Spleen (tissue), 11 donors: ENCODE measurements around the gene MFAP3L. TPM values are rescaled to one million over a fixed set of nuclear protein-coding genes. Genes with fewer than 3 reads are reported as not detected.

ENCODE experiments used
- DNase-seq: peaks from one replicate; pipeline ENCODE4 v3.0.0-alpha.2; 2020
- H3K27ac ChIP-seq, 8 donors: fragments of 200-600 bp; sonication (generic) in 7 of 8; 1 replicate in 4 of 8; 2 replicates in 4 of 8; pipeline versions ENCODE4 v1.5.0 to v1.8.0; 2016 to 2021; ENCODE audit warnings: inconsistent platforms in 4 of 8, mild to moderate bottlenecking in 4 of 8, moderate library complexity in 1 of 8
- H3K27me3 ChIP-seq, 7 donors: fragments of 200-600 bp; sonication (generic) in 6 of 7; replicated peaks in 1 of 7; 1 replicate in 4 of 7; 2 replicates in 3 of 7; pipeline versions ENCODE4 v1.5.0 to v1.8.0; 2016 to 2021; ENCODE audit warnings: inconsistent platforms in 3 of 7, mild to moderate bottlenecking in 1 of 7
- H3K36me3 ChIP-seq, 6 donors: fragments of 200-600 bp; sonication (generic) in 5 of 6; 1 replicate in 4 of 6; 2 replicates in 2 of 6; pipeline versions ENCODE4 v1.5.0 to v1.8.0; 2016 to 2021; ENCODE audit warnings: inconsistent platforms in 2 of 6
- H3K4me1 ChIP-seq, 6 donors: fragments of 200-600 bp; sonication (generic) in 5 of 6; 1 replicate in 3 of 6; 2 replicates in 3 of 6; pipeline versions ENCODE4 v1.5.0 to v1.8.0; 2016 to 2021; ENCODE audit warnings: inconsistent platforms in 3 of 6
- H3K4me3 ChIP-seq, 8 donors: fragments of 200-600 bp; sonication (generic) in 7 of 8; 1 replicate in 4 of 8; 2 replicates in 4 of 8; pipeline versions ENCODE4 v1.5.0 to v1.8.0; 2016 to 2021; ENCODE audit warnings: inconsistent platforms in 4 of 8, mild to moderate bottlenecking in 4 of 8, moderate library complexity in 2 of 8
- H3K9me3 ChIP-seq, 8 donors: fragments of 200-600 bp; sonication (generic) in 7 of 8; 1 replicate in 4 of 8; 2 replicates in 4 of 8; pipeline versions ENCODE4 v1.5.0 to v1.8.0; 2016 to 2021; ENCODE audit warnings: inconsistent platforms in 4 of 8
- POLR2A ChIP-seq, 3 donors: fragments of 450-650 bp; IDR thresholded peaks; one replicate each; pipeline ENCODE4 v1.5.1; 2017; ENCODE audit warnings: antibody characterized with exemption in 3 of 3, mild to moderate bottlenecking in 1 of 3
- POLR2AphosphoS5 ChIP-seq, 3 donors: sonication (generic); formaldehyde crosslinking; IDR thresholded peaks; one replicate each; pipeline ENCODE4 v1.5.1; 2017; ENCODE audit warnings: antibody characterized with exemption in 3 of 3
- WGBS, 5 donors: extraction: QIAGEN DNeasy Blood & Tissue Kit in 3 of 5; methylation state at CpG; one replicate each; pipeline versions ENCODE4 v1.1.5 to v1.1.7; 2013 to 2018; 5-methylcytosine and 5-hydroxymethylcytosine counted together
- intact Hi-C: fragments of 100-400 bp; cut with DNase I; formaldehyde crosslinking; loops from one replicate; pipeline ENCODE4 v1.15.0; 2023; ENCODE audit warnings: low total_unique reads
- polyA plus RNA-seq, 3 donors: library from polyadenylated mRNA; stranded (reverse); fragments of 200-250 nt; gene quantifications; one replicate each; pipeline ENCODE4 v1.2.1, GENCODE V29; 2013
- total RNA-seq, 7 donors: library from RNA; depleted of rRNA in 3 of 7; stranded (reverse); fragments of >200 nt in 3 of 7; fragmentation: NEBNext Ultra II Directional in 4 of 7; extraction: Animal tissue kit (Norgen Biotek cat#: 25700) in 4 of 7; gene quantifications; one replicate each; pipeline versions ENCODE4 v1.1.0 to v1.2.1, GENCODE V29; 2016 to 2021
- TF ChIP-seq, protein P1 (sequence below), 11 experiments: fragments of 200-600 bp in 7 of 11; fragments of 450-650 bp in 4 of 11; sonication (generic) in 4 of 11; IDR thresholded peaks in 8 of 11; conservative IDR thresholded peaks in 3 of 11; 1 replicate in 7 of 11; 2 replicates in 4 of 11; pipeline versions ENCODE4 v1.4.0 to v1.8.0; 2016 to 2021; ENCODE audit warnings: antibody characterized with exemption in 11 of 11, inconsistent platforms in 4 of 11, mild to moderate bottlenecking in 1 of 11
- donor health status: healthy with polysubstance abuse.
- donor health status: DM: no; HTN: no; CAD: no; lungs with moderate emphysema.
- donor health status: DM: no; HTN: no; CAD: no.
- donor health status: Bipolar disorder and iron deficiency.
- donor health status: healthy.
- donor health status: DM: no; HTN: no; CAD: no.
- donor health status: DM: yes; HTN: yes; CAD: no.

Gene MFAP3L
- total and polyA plus RNA-seq, 10 donors: 0.35 to 14.3 (median 5.4) TPM

DNA sequence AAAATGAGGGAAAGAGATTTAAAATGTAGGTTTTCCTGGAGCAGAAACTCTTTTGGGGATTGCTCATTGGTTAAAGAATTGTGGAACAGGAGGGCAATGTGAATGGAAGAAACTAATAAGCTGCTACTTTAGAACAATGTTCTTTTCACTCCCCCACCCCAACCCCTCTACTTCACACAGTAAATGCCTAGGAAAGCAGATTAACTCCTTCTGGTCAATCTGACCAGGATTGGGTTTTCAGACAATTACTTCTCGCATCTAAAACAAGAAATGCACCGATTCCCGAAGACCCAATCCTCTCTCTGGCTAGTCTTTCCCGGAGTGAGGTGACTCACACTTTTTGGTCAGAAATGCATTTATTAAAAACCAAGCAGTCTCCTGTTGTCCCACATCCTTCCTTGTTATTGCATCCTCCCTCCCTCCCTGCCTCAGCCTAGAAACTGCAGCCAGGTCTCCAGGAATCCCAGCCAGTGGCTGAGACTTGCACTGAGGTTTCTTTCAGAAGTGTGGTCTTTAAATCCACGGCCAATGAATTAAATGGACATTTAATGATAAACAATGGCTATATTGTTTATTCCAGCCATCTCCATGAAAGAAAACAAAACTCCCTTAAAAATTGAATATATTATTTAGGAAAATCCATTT is 21.4 kb downstream of the MFAP3L start:
- intact Hi-C loops: no loop called here
- WGBS, 5 donors: 81 to 92% (median 88%) methylated on average over 5 of the region's 5 CpGs
- no peaks in the 10 kb centered on the region for H3K27me3 ChIP-seq
- no peak overlapping the region for H3K4me3 ChIP-seq
- H3K36me3 ChIP-seq: no peaks in the 10 kb centered on the region
- H3K9me3 ChIP-seq: no peaks in the 10 kb centered on the region
- H3K4me1 ChIP-seq: peaks cover 0 to 22% (median 3%) of the 10 kb centered on the region in 6 donors
- no peak for DNase-seq
- TF ChIP-seq POLR2A (IDR thresholded peaks at IDR 0.05) (no peak), POLR2AphosphoS5 (IDR thresholded peaks at IDR 0.05) (no peak)
- TF ChIP-seq, protein P1, sequence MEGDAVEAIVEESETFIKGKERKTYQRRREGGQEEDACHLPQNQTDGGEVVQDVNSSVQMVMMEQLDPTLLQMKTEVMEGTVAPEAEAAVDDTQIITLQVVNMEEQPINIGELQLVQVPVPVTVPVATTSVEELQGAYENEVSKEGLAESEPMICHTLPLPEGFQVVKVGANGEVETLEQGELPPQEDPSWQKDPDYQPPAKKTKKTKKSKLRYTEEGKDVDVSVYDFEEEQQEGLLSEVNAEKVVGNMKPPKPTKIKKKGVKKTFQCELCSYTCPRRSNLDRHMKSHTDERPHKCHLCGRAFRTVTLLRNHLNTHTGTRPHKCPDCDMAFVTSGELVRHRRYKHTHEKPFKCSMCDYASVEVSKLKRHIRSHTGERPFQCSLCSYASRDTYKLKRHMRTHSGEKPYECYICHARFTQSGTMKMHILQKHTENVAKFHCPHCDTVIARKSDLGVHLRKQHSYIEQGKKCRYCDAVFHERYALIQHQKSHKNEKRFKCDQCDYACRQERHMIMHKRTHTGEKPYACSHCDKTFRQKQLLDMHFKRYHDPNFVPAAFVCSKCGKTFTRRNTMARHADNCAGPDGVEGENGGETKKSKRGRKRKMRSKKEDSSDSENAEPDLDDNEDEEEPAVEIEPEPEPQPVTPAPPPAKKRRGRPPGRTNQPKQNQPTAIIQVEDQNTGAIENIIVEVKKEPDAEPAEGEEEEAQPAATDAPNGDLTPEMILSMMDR (IDR thresholded peaks at IDR 0.05 in 8 of 11, conservative IDR thresholded peaks at IDR 0.05 in 3 of 11): no peak
- no peak overlapping the region for H3K27ac ChIP-seq

DNA sequence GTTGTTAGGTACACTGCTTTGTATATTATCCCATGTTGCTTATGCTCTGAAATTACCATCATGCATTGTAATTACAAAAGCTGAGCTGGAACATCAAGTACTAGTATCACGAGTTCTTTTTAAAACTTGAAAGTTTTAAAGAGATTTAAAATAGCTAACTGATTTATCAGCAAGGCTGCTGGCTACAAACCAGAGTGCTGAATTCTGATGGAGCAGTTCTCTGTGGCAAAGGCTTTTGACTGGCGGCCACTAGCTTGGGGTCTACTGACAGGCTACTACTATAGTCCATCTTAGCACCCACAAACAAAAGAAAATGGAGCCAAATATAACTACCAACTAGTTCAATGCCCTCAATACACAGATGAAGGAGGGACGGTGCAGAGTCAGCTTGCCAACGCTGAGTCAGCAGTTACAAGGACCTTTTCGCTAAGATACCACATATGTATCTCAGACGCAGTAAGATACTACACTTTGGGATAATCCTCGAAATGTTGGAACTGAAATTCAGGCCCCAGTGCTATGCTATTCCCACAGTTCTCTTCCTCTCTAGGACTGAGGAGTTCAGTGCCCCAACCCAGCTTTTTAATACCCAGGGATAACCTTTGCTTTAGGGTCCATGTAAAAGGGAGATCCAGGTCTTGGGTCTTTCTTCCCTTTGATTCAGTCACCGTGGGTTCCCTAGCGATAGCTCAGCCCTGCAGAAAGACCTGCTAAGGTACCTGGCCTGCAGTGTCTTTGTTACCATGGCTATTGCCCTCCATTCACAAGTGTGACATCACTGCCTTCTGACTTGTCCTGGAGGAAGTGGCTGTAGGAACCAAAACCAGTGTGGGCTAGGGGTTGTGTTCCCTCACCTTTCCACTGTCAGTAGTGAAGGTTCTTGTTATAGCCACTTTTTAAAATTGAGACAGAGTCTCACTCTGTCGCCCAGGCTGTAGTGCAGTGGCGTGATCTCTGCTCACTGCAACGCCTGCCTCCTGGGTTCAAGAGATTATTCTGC is 22.8 kb downstream of the MFAP3L start:
- Histone ChIP-seq H3K27ac (no peak overlapping the region), H3K4me1 (peaks cover 0 to 20% (median 3%) of the 10 kb centered on the region in 6 donors), H3K4me3 (no peak overlapping the region), H3K36me3 (no peaks in the 10 kb centered on the region), H3K9me3 (no peaks in the 10 kb centered on the region), H3K27me3 (no peaks in the 10 kb centered on the region)
- 88 to 93% (median 92%) methylated on average over 10 to 12 of the region's 12 CpGs for WGBS, 5 donors
- TF ChIP-seq, protein P1 (IDR thresholded peaks at IDR 0.05 in 8 of 11, conservative IDR thresholded peaks at IDR 0.05 in 3 of 11): no peak
- no peak for TF ChIP-seq POLR2A (IDR thresholded peaks at IDR 0.05)
- TF ChIP-seq POLR2AphosphoS5 (IDR thresholded peaks at IDR 0.05): no peak
- DNase-seq: no peak
- intact Hi-C loops: no loop called here

DNA sequence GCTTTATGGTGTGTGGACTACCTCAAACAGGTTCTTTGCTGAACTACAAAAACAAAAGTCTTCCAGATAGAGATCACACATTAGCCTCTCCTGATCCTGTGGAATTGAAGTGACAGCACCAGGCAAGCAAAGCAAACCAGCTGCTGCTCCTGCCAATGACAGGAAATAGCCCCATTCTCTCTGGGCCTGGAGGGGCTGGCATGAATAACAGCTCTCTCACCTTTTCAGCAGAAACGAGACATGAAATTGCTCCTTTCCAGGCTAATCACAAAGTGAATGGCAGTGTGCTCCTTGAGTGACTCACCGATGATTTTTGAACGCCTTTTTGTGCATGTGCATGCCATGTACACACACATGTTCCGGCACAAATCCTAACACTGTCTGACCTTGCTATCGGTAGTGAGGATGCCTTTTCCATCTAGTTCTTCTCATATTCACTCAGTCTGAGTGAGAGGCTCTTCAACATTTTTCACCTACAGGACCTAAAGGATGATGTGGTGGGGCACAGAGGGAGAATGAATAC is 24.4 kb downstream of the MFAP3L start:
- Histone ChIP-seq H3K27ac (no peak overlapping the region), H3K9me3 (no peaks in the 10 kb centered on the region), H3K4me1 (peaks cover 0 to 4% (median 0%) of the 10 kb centered on the region in 6 donors), H3K36me3 (no peaks in the 10 kb centered on the region), H3K4me3 (no peak overlapping the region), H3K27me3 (no peaks in the 10 kb centered on the region)
- WGBS, 5 donors: 77 to 88% (median 82%) methylated on average over 5 of the region's 5 CpGs
- intact Hi-C loops: no loop called here
- no peak for TF ChIP-seq POLR2A (IDR thresholded peaks at IDR 0.05)
- TF ChIP-seq, protein P1 (IDR thresholded peaks at IDR 0.05 in 8 of 11, conservative IDR thresholded peaks at IDR 0.05 in 3 of 11): no peak
- no peak for TF ChIP-seq POLR2AphosphoS5 (IDR thresholded peaks at IDR 0.05)
- DNase-seq: no peak
